HepG2 (cell line): Measurements from ENCODE around the gene ADGRF4. TPM values are rescaled to one million over a fixed set of nuclear protein-coding genes. Genes with fewer than 3 reads are reported as not detected.

Experiments
- ATAC-seq: fragments of 200-7000 bp; cut with Tn5 transposase; 3 replicates; pipeline ENCODE4 v1.9.1; 2020; ENCODE audit warnings: mild to moderate bottlenecking, moderate library complexity
- BruUV-seq: library from RNA; stranded (reverse); fragments of 400-500 nt; replicated peaks from 2 replicates; lab custom pipeline; 2021; lab: Mats Ljungman, UMichigan
- CTCF ChIA-PET: fragments of 300-600 bp; formaldehyde crosslinking; extraction: SDS; loops from one replicate; lab custom pipeline; 2021; ENCODE audit warnings: low total read pairs, inconsistent platforms, low intra/inter-chr PET ratio; lab: Yijun Ruan, JAX
- POLR2A ChIA-PET: fragments of 350-600 bp; sonication (Branson Sonifier 250); formaldehyde crosslinking; loops from one replicate; lab custom pipeline; 2020; ENCODE audit warnings: antibody characterized with exemption, inconsistent platforms; lab: Yijun Ruan, JAX
- DNase-seq: peaks from one replicate; pipeline ENCODE4 v3.0.0-alpha.2; 2015; ENCODE audit warnings: low spot score
- FAIRE-seq: peaks from 3 replicates; lab custom pipeline; 2011; peaks lifted over from hg19 to GRCh38; lab: Jason Lieb, UNC
- H2AFZ ChIP-seq: one replicate; pipeline ENCODE4 v1.6.1; 2011; ENCODE audit warnings: low read length, inconsistent platforms
- H3K27ac ChIP-seq: fragments of 300-600 bp; 3 replicates; pipeline ENCODE4 v1.8.0; 2011; ENCODE audit warnings: mixed run types, mild to moderate bottlenecking, mixed read lengths, low read length, inconsistent platforms; ENCODE audit not compliant: insufficient read depth; ENCODE audit errors: extremely low read length
- H3K27me3 ChIP-seq, 2 experiments: fragments of 200-600 bp in 1 of 2; 2 replicates in 1 of 2; 3 replicates in 1 of 2; pipeline versions ENCODE4 v1.6.0 to v1.8.0; 2011; ENCODE audit warnings: low read length in 2 of 2, mild to moderate bottlenecking in 2 of 2, moderate library complexity in 2 of 2, inconsistent platforms in 1 of 2; ENCODE audit not compliant: insufficient read depth in 2 of 2, control insufficient read depth in 1 of 2
- H3K36me3 ChIP-seq, 2 experiments: fragments of 200-600 bp in 1 of 2; replicated peaks in 1 of 2; 2 replicates in 1 of 2; 3 replicates in 1 of 2; pipeline versions ENCODE4 v1.5.1 to v1.8.0; 2011; ENCODE audit warnings: low read length in 2 of 2, inconsistent platforms in 1 of 2; ENCODE audit not compliant: insufficient read depth in 2 of 2, control insufficient read depth in 1 of 2
- H3K4me1 ChIP-seq: 2 replicates; pipeline ENCODE4 v1.5.1; 2012; ENCODE audit warnings: low read length, inconsistent platforms; ENCODE audit not compliant: insufficient read depth
- H3K4me2 ChIP-seq: 2 replicates; pipeline ENCODE4 v1.6.0; 2011; ENCODE audit warnings: low read depth, low read length, inconsistent platforms
- H3K4me3 ChIP-seq, 3 experiments: fragments of 200-600 bp in 1 of 3; sonication (generic), shearing (Covaris generic) in 1 of 3; replicated peaks in 1 of 3; 2 replicates each; pipeline ENCODE4 v1.5.1; 2011 to 2016; ENCODE audit warnings: low read length in 3 of 3, inconsistent platforms in 2 of 3, low read depth in 2 of 3, mild to moderate bottlenecking in 2 of 3, control low read depth in 1 of 3, mixed read lengths in 1 of 3; ENCODE audit not compliant: insufficient read depth in 1 of 3
- H3K79me2 ChIP-seq: one replicate; pipeline ENCODE4 v1.6.1; 2011; ENCODE audit warnings: low read length, inconsistent platforms; ENCODE audit not compliant: insufficient read depth
- H3K9ac ChIP-seq: 2 replicates; pipeline ENCODE4 v1.6.0; 2011; ENCODE audit warnings: mild to moderate bottlenecking, low read depth, low read length, inconsistent platforms; ENCODE audit not compliant: insufficient read depth
- H3K9me3 ChIP-seq: 2 replicates; pipeline ENCODE4 v1.5.1; 2012; ENCODE audit warnings: mild to moderate bottlenecking, low read length
- H4K20me1 ChIP-seq: 2 replicates; pipeline ENCODE4 v1.6.0; 2011; ENCODE audit warnings: inconsistent platforms, mild to moderate bottlenecking, low read length, moderate library complexity; ENCODE audit not compliant: insufficient read depth
- BCLAF1 ChIP-seq: fragments of 450-650 bp; IDR thresholded peaks from 2 replicates; pipeline ENCODE4 v1.6.1; 2017; ENCODE audit warnings: mild to moderate bottlenecking
- FIP1L1 ChIP-seq: fragments of 200-400 bp; formaldehyde crosslinking; IDR thresholded peaks from 2 replicates; pipeline ENCODE4 v1.6.1; 2018; ENCODE audit warnings: low read depth, mild to moderate bottlenecking, low read length, moderate library complexity, borderline replicate concordance; ENCODE audit not compliant: insufficient read depth
- HOXA9 ChIP-seq: sonication (generic); formaldehyde crosslinking; IDR thresholded peaks from 2 replicates; pipeline ENCODE4 v1.8.1; 2022; ENCODE audit warnings: missing genetic modification reagents, mild to moderate bottlenecking, moderate library complexity, borderline replicate concordance
- RFXANK ChIP-seq: IDR thresholded peaks from 2 replicates; pipeline ENCODE4 v1.6.1; 2016
- SP140L ChIP-seq: sonication (generic); formaldehyde crosslinking; IDR thresholded peaks from 2 replicates; pipeline ENCODE4 v1.4.0; 2020; ENCODE audit warnings: missing genetic modification reagents, borderline replicate concordance
- ZBTB40 ChIP-seq, 2 experiments: fragments of 450-650 bp in 1 of 2; sonication (generic) in 1 of 2; formaldehyde crosslinking in 1 of 2; IDR thresholded peaks; 2 replicates each; pipeline versions ENCODE4 v1.6.1 to v1.8.0; 2016 to 2022; ENCODE audit warnings: antibody characterized with exemption in 1 of 2, mild to moderate bottlenecking in 1 of 2, missing genetic modification reagents in 1 of 2
- ZFP1 ChIP-seq: IDR thresholded peaks from 2 replicates; pipeline ENCODE4 v1.6.1; 2016
- ZFP62 ChIP-seq: sonication (generic); formaldehyde crosslinking; IDR thresholded peaks from 2 replicates; pipeline ENCODE4 v1.4.0; 2020; ENCODE audit warnings: missing genetic modification reagents
- ZNF484 ChIP-seq: sonication (generic); formaldehyde crosslinking; IDR thresholded peaks from 2 replicates; pipeline ENCODE4 v1.5.1; 2020; ENCODE audit warnings: mild to moderate bottlenecking, low read depth, missing genetic modification reagents, borderline replicate concordance
- ZNF615 ChIP-seq: sonication (generic); formaldehyde crosslinking; IDR thresholded peaks from 2 replicates; pipeline ENCODE4 v1.5.0; 2020; ENCODE audit warnings: mild to moderate bottlenecking, missing genetic modification reagents, borderline replicate concordance
- ZZZ3 ChIP-seq: sonication (generic); formaldehyde crosslinking; IDR thresholded peaks from 2 replicates; pipeline ENCODE4 v1.4.0; 2020; ENCODE audit warnings: missing genetic modification reagents, mild to moderate bottlenecking, borderline replicate concordance
- WGBS: methylation state at CpG from one replicate; pipeline ENCODE4 v1.1.6; 2017; ENCODE audit warnings: low lambda C conversion rate; 5-methylcytosine and 5-hydroxymethylcytosine counted together
- in situ Hi-C: cut with HindIII; loops from 2 replicates; pipeline ENCODE4 v1.10.0; 2017; ENCODE audit warnings: low pct_unique_long_range_greater_than_20kb; ENCODE audit not compliant: extremely low pct_ligation_motif_present
- intact Hi-C: fragments of 100-400 bp; cut with micrococcal nuclease; formaldehyde crosslinking; loops from one replicate; pipeline ENCODE4 v1.10.0; 2022; ENCODE audit not compliant: unreplicated experiment
- polyA plus RNA-seq, 8 experiments: library from polyadenylated mRNA; depleted of rRNA in 3 of 8; stranded (reverse) in 7 of 8; unstranded in 1 of 8; fragments of >200 nt; fragmentation: Illumina TruSeq in 4 of 8; extraction: Trizol in 4 of 8; gene quantifications; 2 replicates each; pipeline versions ENCODE4 v1.2.1 to v1.2.3, GENCODE V29; 2011 to 2016; ENCODE audit warnings: low read depth in 4 of 8, missing spikeins in 1 of 8, mixed read lengths in 1 of 8; ENCODE audit not compliant: insufficient read depth in 1 of 8
- total RNA-seq, 5 experiments: library from RNA; depleted of rRNA; stranded (reverse); fragments of >200 nt; fragmentation: Illumina TruSeq; extraction: Trizol; gene quantifications; 2 replicates each; pipeline ENCODE4 v1.2.3, GENCODE V29; 2016; ENCODE audit warnings: low read depth in 1 of 5

Gene ADGRF4
- total and polyA plus RNA-seq, 2 of the 13 experiments (the other 11 are each of a cell fraction or from before 2014, with no cell fraction given), result 0.01 TPM; not detected in 1

GRCh38 chr6:47709160-47709559 lies 10.8 kb downstream of the ADGRF4 start (continued):
- no peak for TF ChIP-seq BCLAF1
- no peak for TF ChIP-seq HOXA9
- TF ChIP-seq ZZZ3 (CRISPR knock-in tag), result no peak
- TF ChIP-seq ZFP62 (CRISPR knock-in tag), result no peak
- TF ChIP-seq ZNF484 (CRISPR knock-in tag), result no peak

GRCh38 chr6:47710295-47710694 lies 11.9 kb downstream of the ADGRF4 start:
- H3K36me3 ChIP-seq, result no peaks in the 10 kb centered on the region
- FAIRE-seq, result no peak
- no peaks in the 10 kb centered on the region for H3K79me2 ChIP-seq
- in situ Hi-C loops (no loop called here), intact Hi-C loops (no loop called here)
- DNase-seq, result no peak
- H2AFZ ChIP-seq, result no peak overlapping the region
- POLR2A ChIA-PET, result no interaction called here
- H3K4me3 ChIP-seq, result no peak overlapping the region
- no peak for ATAC-seq
- no peak overlapping the region for H3K4me2 ChIP-seq
- no peaks in the 10 kb centered on the region for H4K20me1 ChIP-seq
- BruUV-seq, result no TSS peak
- H3K9me3 ChIP-seq, result no peaks in the 10 kb centered on the region
- H3K4me1 ChIP-seq, result no peaks in the 10 kb centered on the region
- CTCF ChIA-PET, result no interaction called here
- H3K27ac ChIP-seq, result no peak overlapping the region
- H3K27me3 ChIP-seq, result peaks cover 0 to 6% of the 10 kb centered on the region in 2 experiments; a peak in 1 of 5 replicates
- WGBS, result 0% methylated on average over 1 of the region's 1 CpG
- no peak overlapping the region for H3K9ac ChIP-seq
- no peak for TF ChIP-seq RFXANK
- no peak for TF ChIP-seq ZNF615 (CRISPR knock-in tag)
- TF ChIP-seq ZFP1, result no peak
- no peak for TF ChIP-seq FIP1L1
- no peak for TF ChIP-seq ZBTB40 (IDR thresholded peaks at IDR 0.05)
- no peak for TF ChIP-seq ZBTB40 (CRISPR knock-in tag; IDR thresholded peaks at IDR 0.05)
- TF ChIP-seq SP140L (CRISPR knock-in tag), result no peak
